ENCODE data around the gene SRSF2. TPM values are rescaled to one million over a fixed set of nuclear protein-coding genes. Genes with fewer than 3 reads are reported as not detected.
"Not testable (repeated sequence)": the region's sequence is repeated elsewhere in the genome, so short reads cannot be mapped to it uniquely, and the experiment has no call there.

The SRSF2 gene
- total RNA-seq, 3 donors from 2014 or later: 845 to 927 (median 920) TPM

DNA sequence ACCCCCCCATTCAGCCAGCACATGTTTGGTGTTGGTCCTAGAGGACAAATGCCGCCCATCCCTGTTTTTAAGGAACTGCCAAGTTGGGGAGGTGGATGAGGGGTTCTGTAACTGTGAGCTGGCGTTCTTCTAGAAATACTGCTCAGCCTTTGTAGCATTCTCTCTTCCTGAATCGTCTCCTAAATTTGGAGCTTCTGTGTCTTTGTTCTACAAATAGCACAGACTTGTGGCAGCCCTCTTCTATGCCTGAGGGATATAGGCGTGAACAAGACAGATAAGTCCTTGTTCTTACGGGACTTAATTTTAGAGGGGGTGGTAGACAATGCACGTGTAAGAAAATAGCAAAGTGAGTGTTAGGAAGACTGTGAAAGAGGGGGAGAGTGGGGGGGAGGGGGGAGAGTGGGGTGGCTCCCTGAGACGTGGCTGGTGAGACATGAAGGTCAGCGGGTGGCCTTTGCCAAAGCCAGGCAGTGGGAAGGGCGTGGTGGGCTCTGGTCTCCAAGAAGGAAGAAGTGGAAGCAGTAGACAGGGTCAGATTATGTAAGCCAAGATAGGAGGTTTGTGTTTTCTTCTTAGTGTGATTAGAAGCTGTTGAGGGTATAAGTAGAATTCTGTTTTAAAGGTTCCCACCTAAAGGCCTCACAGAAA, 10.7 kb upstream of the SRSF2 start:
- ATAC-seq (no peak), DNase-seq (no peak)
- Mint-ChIP-seq H3K27me3 (ENCODE audit: low read depth) (no peaks in the 10 kb centered on the region), H3K4me3 (no peak overlapping the region), H3K4me1 (ENCODE audit: low read depth) (peaks cover 17% of the 10 kb centered on the region), H3K36me3 (ENCODE audit: insufficient read depth) (peaks cover 32% of the 10 kb centered on the region), H3K9me3 (no peaks in the 10 kb centered on the region)

DNA sequence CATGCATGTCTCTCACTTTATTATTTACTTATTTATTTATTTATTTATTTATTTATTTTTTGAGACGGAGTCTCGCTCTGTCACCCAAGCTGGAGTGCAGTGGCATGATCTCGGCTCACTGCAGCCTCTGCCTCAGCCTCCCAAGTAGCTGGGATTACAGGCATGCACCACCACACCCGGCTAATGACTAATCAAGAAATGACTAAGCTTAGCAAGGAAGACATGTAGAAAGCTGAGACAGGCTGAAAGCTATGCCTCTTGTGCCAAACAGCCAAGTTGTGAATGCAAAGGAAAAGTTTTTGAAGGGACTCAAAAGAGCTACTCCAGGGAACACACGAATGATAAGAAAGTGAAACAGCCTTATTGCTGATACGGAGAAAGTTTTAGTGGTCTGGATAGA, 8.7 kb upstream of the SRSF2 start:
- peaks cover 35% of the 10 kb centered on the region for H3K36me3 Mint-ChIP-seq (ENCODE audit: insufficient read depth)
- not testable (repeated sequence) for H3K9me3 Mint-ChIP-seq; H3K4me1 Mint-ChIP-seq (ENCODE audit: low read depth); H3K4me3 Mint-ChIP-seq; DNase-seq; H3K27me3 Mint-ChIP-seq (ENCODE audit: low read depth)
- peak; percentile 60 to 73 for ATAC-seq

DNA sequence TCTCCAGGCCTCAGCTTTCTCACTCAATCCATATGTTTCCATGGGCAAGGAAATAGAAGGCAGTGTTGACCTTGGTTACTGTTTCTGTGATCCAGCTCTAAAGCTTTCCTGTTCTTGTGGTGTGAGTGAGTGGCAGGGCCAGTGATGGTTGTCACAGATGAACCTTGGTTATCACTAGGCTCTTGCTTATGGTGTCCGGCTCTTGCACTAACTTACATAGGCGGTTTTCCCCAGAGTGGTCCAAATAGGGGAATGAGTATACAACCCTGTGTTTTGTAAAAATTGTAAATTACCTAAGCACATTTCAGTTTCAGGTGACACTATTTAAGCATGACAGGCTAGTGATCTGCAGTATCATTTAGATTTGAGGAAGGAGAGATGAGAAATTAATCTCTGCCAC, 7.6 kb upstream of the SRSF2 start:
- Mint-ChIP-seq H3K4me3 (no peak overlapping the region), H3K4me1 (ENCODE audit: low read depth) (peaks cover 8% of the 10 kb centered on the region), H3K9me3 (no peaks in the 10 kb centered on the region), H3K27me3 (ENCODE audit: low read depth) (no peaks in the 10 kb centered on the region), H3K36me3 (ENCODE audit: insufficient read depth) (peaks cover 35% of the 10 kb centered on the region)
- DNase-seq (no peak), ATAC-seq (peak in 1 of 2 donors; percentile 30)

DNA sequence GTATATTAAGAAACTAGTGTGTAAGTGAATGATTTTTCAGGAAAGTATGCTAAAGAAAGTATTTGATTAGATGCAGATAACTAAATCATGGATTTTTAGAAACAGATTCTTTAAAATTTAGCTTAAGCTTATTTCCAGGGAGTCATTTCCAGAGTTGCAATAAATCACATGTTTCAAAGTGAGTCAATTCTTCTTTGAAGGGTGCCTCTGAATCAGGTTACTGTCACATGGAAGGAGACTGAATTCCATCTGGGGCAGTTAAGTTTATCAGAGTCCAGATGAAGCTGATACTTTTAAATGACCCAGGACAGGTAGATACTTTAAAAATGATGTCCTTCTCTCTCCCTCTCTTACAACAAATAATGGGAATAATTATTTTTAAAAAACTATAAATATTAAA, 5.8 kb upstream of the SRSF2 start:
- no peaks in the 10 kb centered on the region for H3K27me3 Mint-ChIP-seq (ENCODE audit: low read depth)
- no peak overlapping the region for H3K4me3 Mint-ChIP-seq
- H3K4me1 Mint-ChIP-seq (ENCODE audit: low read depth): peaks cover 22% of the 10 kb centered on the region
- no peak for ATAC-seq
- no peak for DNase-seq
- H3K9me3 Mint-ChIP-seq: no peaks in the 10 kb centered on the region
- peaks cover 31% of the 10 kb centered on the region for H3K36me3 Mint-ChIP-seq (ENCODE audit: insufficient read depth)

DNA sequence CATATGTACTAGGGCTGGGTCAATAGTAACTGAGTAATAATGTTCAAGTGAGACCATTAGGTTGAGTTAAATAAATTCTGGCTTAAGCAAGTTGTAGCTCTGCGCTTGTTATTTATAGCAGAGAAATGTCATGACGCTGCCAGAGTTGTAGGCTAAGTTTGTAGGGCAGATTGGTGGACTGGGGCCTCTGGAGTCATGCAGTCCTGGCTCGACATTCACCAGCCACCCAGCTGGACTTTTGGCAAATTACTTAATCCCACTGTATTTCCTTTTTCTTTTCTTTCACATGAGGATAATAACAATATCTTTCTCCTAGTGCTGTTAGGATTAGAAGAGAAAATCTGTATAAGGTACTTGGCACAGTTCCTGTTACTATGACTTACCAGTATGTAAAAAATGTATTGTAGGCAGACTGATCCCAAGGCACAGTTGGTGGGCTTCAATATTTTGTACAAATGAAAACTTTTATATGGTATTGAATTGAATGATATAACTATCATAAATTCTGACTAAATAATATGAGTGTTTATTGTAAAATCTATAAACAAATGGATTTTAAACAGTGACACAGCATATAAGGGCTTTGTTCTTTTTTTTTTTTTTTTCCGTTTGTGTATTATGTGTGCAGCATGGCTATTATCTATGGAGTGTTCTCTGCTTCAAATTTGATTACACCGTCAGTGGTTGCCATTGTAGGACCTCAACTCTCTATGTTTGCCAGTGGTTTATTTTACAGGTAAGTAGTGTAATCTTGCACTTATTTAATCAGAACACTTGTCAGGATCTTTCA, 3.4 kb upstream of the SRSF2 start:
- no peaks in the 10 kb centered on the region for H3K27me3 Mint-ChIP-seq (ENCODE audit: low read depth)

DNA sequence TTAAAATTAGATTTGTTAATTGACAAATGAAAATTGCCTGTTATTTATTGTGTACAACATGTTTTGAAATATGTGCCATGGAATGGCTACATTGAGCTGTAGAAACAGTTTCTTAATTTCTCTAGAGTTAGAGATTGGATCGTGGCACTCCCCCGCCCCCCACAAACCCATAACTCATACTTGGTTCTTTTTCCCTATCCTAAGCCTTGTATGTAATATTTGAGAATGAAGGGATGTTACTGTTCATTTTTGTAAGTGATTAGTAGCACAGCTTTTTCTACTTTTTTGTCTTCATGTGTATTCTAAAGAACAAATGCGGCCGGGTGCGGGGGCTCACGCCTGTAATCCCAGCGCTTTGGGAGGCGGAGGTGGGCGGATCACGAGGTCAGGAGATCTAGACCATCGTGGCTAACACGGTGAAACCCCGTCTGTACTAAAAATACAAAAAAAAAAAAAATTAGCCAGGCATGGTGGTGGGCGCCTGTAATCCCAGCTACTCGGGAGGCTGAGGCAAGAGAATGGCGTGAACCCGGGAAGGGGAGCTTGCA, 2.5 kb upstream of the SRSF2 start:
- H3K27me3 Mint-ChIP-seq (ENCODE audit: low read depth); H3K4me3 Mint-ChIP-seq; H3K9me3 Mint-ChIP-seq; ATAC-seq; DNase-seq: not testable (repeated sequence)
- Mint-ChIP-seq H3K36me3 (ENCODE audit: insufficient read depth) (peaks cover 30% of the 10 kb centered on the region), H3K4me1 (ENCODE audit: low read depth) (peaks cover 19% of the 10 kb centered on the region)

More for the DNA sequence above, 3.4 kb upstream of the SRSF2 start:
- DNase-seq (no peak), ATAC-seq (no peak)
- Mint-ChIP-seq H3K9me3 (no peaks in the 10 kb centered on the region), H3K4me1 (ENCODE audit: low read depth) (peaks cover 19% of the 10 kb centered on the region), H3K36me3 (ENCODE audit: insufficient read depth) (peaks cover 29% of the 10 kb centered on the region), H3K4me3 (no peak overlapping the region)

DNA sequence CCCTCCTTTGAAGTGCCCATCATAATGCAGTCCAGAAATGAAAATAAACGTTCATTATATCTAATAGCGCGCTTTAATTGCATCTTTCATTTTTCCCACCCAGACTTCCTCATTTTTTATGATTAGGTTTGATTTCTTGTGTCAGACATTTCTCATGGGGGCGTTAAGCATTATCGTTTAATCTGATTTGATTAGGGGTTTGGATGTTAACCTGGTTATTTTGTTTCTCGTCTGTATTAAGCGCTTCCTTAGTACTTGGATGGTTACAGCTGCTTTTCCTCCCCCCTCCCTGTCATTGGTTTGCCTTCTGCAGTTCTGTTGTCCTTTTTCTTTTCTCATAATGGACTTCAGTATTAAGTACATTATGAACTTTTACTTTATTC, 1.3 kb upstream of the SRSF2 start:
- peak overlapping the region; percentile 88 for H3K4me3 Mint-ChIP-seq
- H3K27me3 Mint-ChIP-seq (ENCODE audit: low read depth): no peaks in the 10 kb centered on the region
- no peaks in the 10 kb centered on the region for H3K9me3 Mint-ChIP-seq
- DNase-seq (no peak), ATAC-seq (no peak)
- H3K4me1 Mint-ChIP-seq (ENCODE audit: low read depth): peaks cover 29% of the 10 kb centered on the region
- H3K36me3 Mint-ChIP-seq (ENCODE audit: insufficient read depth): peaks cover 34% of the 10 kb centered on the region

DNA sequence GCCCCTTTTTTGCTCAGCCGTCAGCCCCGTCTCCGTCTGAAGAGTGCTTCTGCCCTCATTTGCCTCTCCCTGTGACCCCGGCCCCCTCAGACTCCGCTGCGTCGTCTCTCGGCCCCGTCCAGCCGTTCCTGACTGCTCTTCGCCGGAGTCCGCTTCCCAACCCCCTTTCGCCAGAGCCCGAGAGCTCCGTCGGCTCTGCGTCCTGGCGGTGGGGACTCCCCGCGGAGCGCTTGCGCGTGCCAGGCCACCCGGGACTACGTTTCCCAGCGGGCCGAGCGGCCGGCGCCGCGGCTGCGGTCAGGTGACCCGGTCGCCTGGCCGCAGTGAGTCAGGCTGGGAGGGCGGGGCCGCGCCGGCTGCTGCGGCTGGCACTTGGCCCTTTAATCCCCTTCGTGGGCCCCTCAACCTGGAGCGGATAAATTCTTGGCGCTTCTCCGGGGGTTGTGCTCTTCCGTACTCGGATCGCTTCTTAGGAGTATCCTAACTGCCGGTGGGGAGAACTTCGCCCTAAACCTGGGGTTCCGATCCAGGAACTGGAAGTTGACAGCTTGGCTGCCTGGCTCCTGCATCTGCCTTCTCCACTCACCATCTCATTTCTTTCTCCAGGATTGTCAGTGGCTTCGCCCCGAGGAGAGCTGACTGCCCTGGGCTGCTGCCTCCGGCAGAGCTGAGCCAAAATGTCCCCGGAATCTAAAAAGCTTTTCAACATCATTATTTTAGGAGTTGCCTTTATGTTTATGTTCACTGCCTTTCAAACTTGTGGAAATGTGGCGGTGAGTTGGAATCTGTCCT, 741 bp upstream of the SRSF2 start, which contains the start of gene MFSD11:
Gene MFSD11, plus strand, starts transcription at position 444 of the 792 bp plus-strand sequence. Its CDS starts 234 bp downstream, at position 678.
- Mint-ChIP-seq H3K27me3 (ENCODE audit: low read depth) (no peaks in the 10 kb centered on the region), H3K36me3 (ENCODE audit: insufficient read depth) (peaks cover 40% of the 10 kb centered on the region), H3K4me3 (peak within 1 kb of the TSS; percentile 88), H3K9me3 (no peaks in the 10 kb centered on the region), H3K4me1 (ENCODE audit: low read depth) (peaks cover 34% of the 10 kb centered on the region)
- DNase-seq (peak; percentile 88), ATAC-seq (peak; percentile 72)

DNA sequence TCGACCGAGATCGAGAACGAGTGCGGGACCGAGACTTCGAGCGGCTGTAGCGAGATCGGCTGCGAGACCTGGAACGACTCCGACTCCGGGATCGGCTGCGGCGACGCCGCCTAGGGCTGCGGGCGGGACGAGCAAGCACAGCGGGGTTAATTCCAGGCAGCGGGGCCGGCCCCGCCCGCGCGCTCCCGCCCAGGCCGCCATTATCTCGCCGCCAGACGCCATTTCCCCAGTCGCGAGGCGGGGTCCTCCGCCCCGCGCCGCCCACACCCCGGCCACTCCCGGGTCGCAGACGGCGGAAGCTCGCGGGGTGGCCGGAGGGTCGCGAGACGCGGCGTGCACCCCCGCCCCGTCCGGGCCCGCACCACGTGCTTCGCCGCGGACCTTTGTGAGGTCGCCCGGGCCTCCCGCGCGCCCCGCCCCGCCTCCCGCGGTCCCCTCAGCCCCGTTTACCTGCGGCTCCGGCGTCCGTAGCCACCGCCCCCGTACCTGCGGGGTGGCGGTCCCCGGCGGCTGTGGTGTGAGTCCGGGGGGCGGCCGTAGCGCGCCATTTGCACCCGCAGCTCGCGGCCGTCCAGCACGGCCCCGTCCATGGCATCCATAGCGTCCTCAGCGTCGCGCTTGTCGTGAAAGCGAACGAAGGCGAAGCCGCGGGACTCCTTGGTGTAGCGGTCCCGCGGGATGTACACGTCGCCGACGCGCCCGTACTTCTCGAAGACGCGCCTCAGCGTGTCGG, 616 bp downstream of the SRSF2 start:
- peaks cover 42% of the 10 kb centered on the region for H3K36me3 Mint-ChIP-seq (ENCODE audit: insufficient read depth)
- H3K4me3 Mint-ChIP-seq: peak overlapping the region; percentile 90
- ATAC-seq: peak; percentile 7 to 8
- H3K9me3 Mint-ChIP-seq: no peaks in the 10 kb centered on the region
- no peaks in the 10 kb centered on the region for H3K27me3 Mint-ChIP-seq (ENCODE audit: low read depth)
- peak; percentile 64 for DNase-seq
- H3K4me1 Mint-ChIP-seq (ENCODE audit: low read depth): peaks cover 42% of the 10 kb centered on the region

DNA sequence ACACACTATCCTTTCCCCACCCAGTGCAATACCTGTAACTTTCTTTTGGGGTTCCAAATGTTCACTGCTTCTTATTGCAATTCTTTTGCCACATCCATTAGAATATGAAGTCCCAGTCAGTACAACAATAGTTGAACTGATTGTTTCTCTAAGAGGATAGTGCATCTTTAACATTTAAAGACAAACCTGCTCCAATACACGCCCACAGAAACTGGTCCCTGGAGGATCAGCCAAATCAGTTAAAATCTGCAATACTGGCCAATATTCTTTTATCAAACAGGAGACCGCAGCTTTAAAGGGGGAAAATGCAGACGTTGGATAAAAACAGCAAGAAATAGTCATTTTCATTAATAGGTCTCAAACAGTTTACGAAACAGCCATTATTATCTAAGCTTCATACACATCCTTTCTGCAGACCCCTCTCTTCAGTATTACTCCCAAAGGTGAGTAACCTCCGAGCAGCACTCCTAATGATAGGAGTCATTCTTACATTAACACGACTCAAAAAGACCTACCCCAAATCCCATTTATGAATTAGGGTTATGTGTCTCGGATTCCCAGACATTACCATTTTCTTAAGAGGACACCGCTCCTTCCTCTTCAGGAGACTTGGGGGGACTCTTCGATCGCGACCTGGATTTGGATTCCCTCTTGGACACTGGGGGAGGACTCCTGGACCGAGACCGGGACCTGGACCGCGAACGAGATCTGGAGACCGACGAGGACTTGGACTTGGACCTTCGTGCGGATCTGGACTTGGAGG, 1.4 kb downstream of the SRSF2 start:
- DNase-seq (no peak), ATAC-seq (no peak)
- H3K36me3 Mint-ChIP-seq (ENCODE audit: insufficient read depth): peaks cover 46% of the 10 kb centered on the region
- H3K27me3 Mint-ChIP-seq (ENCODE audit: low read depth): no peaks in the 10 kb centered on the region
- peak overlapping the region; percentile 90 for H3K4me3 Mint-ChIP-seq
- H3K4me1 Mint-ChIP-seq (ENCODE audit: low read depth): peaks cover 44% of the 10 kb centered on the region
- H3K9me3 Mint-ChIP-seq: no peaks in the 10 kb centered on the region

DNA sequence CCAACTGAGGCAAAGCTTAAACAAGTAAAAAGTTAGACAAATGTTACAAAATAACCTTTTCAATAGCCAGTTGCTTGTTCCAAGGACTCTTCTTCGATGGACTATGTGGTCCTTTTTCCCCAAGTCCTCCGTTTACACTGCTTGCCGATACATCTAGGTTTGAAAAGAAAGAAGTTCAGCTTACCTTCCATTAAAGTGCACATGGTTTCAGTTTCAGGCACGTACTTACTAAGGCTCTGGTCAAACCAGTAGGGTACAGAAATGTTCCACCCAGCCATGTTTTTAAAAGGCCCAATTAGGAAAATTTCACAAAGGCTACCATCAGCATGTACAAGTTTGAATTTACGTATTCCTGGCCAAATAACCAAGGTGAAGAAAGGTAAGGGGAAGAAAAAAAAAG, 2.1 kb downstream of the SRSF2 start:
- Mint-ChIP-seq H3K4me3 (peak overlapping the region; percentile 90), H3K27me3 (ENCODE audit: low read depth) (no peaks in the 10 kb centered on the region), H3K4me1 (ENCODE audit: low read depth) (peaks cover 45% of the 10 kb centered on the region), H3K36me3 (ENCODE audit: insufficient read depth) (peaks cover 46% of the 10 kb centered on the region), H3K9me3 (no peaks in the 10 kb centered on the region)
- DNase-seq (no peak), ATAC-seq (no peak)

DNA sequence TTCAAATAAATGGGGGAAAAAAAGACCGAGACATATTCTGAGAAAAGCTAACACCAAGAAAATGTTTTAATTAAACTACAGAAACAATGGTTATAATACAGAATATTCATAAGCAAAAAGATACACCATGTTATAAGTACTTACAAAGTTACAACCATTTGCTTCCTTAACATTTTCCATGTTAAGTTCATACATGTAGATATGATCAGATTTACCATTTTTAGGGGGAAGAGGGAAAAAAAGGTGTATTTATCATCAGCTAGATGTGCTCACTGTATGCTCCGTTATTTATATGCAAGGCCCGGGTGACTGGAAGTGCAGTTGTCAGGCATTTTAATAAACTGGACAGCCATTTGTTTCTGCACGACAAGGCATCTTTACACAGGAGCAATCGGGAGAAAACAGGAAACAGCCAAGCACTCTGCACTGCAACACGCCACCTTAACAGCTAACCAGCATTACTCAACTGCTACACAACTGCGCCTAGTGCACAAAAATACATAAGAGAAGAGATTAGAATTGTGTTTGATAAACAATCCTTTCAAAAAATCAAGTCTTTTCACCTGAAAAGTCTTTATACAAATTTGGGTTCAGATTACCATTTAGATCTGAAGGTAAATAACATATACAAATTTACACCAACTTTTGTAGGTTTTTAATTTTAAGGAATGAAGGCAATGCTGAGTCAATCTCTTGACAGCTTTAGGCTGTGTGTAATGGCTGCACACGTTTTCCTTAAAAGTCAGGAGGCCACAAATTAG, 2.9 kb downstream of the SRSF2 start:
- Mint-ChIP-seq H3K9me3 (no peaks in the 10 kb centered on the region), H3K27me3 (ENCODE audit: low read depth) (no peaks in the 10 kb centered on the region), H3K36me3 (ENCODE audit: insufficient read depth) (peaks cover 47% of the 10 kb centered on the region), H3K4me1 (ENCODE audit: low read depth) (peaks cover 49% of the 10 kb centered on the region), H3K4me3 (peak overlapping the region; percentile 90)
- ATAC-seq (no peak), DNase-seq (no peak)

DNA sequence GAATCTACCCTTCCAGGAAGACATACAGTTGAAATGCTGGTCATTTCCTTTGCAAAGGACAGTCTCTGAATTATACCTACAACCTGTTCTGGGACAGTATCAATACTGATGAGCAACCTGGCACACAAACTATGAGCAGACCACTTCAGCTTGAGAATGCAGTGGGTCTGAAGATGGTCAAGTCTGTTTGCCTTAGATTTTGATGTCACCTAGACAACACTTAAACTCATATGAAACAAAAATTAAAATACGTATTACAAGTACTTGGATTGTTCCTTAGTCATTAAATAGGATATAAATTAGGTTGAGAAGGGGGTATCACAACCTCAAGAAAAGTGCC, 3.5 kb downstream of the SRSF2 start:
- Mint-ChIP-seq H3K4me3 (peak overlapping the region; percentile 90), H3K36me3 (ENCODE audit: insufficient read depth) (peaks cover 48% of the 10 kb centered on the region), H3K27me3 (ENCODE audit: low read depth) (no peaks in the 10 kb centered on the region), H3K4me1 (ENCODE audit: low read depth) (peaks cover 49% of the 10 kb centered on the region), H3K9me3 (no peaks in the 10 kb centered on the region)
- ATAC-seq: no peak
- DNase-seq: no peak
